Transverse colon (tissue), 4 donors: ENCODE results near the gene EFCAB11.

ENCODE experiments used
- CTCF ChIP-seq, 5 experiments: fragments of 200-600 bp in 3 of 5; fragments of 450-650 bp in 2 of 5; sonication (generic) in 3 of 5; IDR thresholded peaks; 1 replicate in 2 of 5; 2 replicates in 3 of 5; pipeline ENCODE4 v1.5.1; 2016 to 2017; ENCODE audit warnings: antibody characterized with exemption in 5 of 5, inconsistent platforms in 3 of 5, mild to moderate bottlenecking in 2 of 5, moderate library complexity in 1 of 5
- EP300 ChIP-seq: sonication (generic); formaldehyde crosslinking; IDR thresholded peaks from one replicate; pipeline ENCODE4 v1.6.1; 2017; ENCODE audit warnings: antibody characterized with exemption, low read depth
- POLR2AphosphoS5 ChIP-seq, 3 donors: sonication (generic); formaldehyde crosslinking; IDR thresholded peaks; one replicate each; pipeline ENCODE4 v1.6.1; 2016; ENCODE audit warnings: antibody characterized with exemption in 3 of 3

DNA sequence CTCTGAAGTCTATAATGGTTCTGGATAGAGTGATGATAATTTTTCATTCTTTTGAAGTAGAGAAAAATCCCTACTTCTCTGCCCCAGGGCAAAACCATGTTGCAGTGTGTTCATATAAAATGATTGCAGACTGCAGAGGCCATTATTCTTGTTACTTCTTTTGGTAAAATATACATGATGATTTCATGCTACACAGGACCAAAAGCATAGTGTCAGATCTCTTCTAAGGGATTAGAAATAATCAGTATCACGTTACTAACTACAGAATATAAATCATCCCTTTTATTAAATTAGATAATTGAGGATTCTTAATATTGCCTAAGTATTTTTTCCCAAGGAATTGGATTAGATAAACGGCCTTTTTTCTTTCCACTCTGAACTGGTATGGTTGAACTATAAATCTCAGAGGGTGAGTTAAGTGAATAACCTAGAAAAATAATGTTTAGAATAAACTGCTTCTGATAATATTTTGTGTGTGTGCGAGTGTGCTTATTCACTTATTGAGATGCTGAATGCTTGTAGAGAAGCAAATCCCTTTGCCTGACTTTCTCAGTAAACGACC is 156.2 kb downstream of the EFCAB11 start:
- TF ChIP-seq CTCF (IDR thresholded peaks at IDR 0.05) (no peak), POLR2AphosphoS5 (IDR thresholded peaks at IDR 0.05) (no peak), EP300 (no peak)
